ENCODE data around the gene CLEC17A.
"Not testable (repeated sequence)": the region's sequence is repeated elsewhere in the genome, so short reads cannot be mapped to it uniquely, and the experiment has no call there.

CLEC17A gene

GRCh38 chr19:14603990-14604387 is 21.1 kb downstream of the CLEC17A start:
- H3K27ac ChIP-seq: no peak overlapping the region
- TF ChIP-seq CTCF (IDR thresholded peaks at IDR 0.05) (no peak), ZFX (IDR thresholded peaks at IDR 0.05; ENCODE audit: borderline replicate concordance) (no peak)

- no peak overlapping the region for H3K27ac ChIP-seq
- TF ChIP-seq ZFX (IDR thresholded peaks at IDR 0.05; ENCODE audit: borderline replicate concordance): no peak
- TF ChIP-seq CTCF (IDR thresholded peaks at IDR 0.05): no peak
These were observed 23.7 kb downstream of the CLEC17A start for GRCh38 chr19:14606627-14607026.

DNA sequence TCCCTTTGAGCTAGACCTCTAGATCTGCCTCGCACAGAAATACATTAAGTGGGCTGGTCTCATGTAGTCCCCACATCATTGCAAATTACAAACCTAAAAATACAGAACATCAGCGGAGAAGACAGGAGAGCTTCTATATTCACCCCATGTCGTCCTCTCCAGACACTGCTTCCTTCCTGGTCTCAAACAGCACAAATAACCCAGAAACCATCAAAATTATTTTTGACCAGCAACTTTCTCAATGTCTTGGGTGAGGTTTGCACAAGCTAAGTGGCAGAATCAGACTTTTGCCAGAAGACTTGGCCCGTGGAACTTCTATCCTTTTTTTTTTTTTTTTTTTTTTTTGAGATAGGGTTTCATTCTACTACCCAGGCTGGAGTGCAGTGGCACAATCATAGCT is 28.2 kb downstream of the CLEC17A start:
- TF ChIP-seq ZFX (IDR thresholded peaks at IDR 0.05; ENCODE audit: borderline replicate concordance) (no peak), CTCF (IDR thresholded peaks at IDR 0.05) (no peak)
- H3K27ac ChIP-seq: no peak overlapping the region

DNA sequence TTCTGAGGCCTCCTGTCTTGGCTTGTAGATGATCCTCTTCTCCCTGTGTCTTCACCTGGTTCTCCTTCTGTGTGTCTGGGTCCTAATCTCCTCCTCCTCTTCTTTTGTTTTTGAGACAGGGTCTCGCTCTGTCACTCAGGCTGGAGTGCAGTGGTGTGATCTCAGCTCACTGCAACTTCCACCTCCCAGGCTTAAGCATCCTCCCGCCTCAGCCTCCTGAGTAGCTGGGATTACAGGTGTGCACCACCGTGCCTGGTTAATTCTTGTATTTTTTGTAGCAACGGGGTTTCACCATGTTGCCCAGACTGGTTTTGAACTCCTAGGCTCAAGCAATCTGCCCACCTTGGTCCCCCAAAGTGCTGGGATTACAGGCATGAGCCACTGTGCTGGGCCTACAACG is 29.4 kb downstream of the CLEC17A start:
- H3K27ac ChIP-seq: not testable (repeated sequence)

- no peak overlapping the region for H3K27ac ChIP-seq
These were observed 29.8 kb downstream of the CLEC17A start for GRCh38 chr19:14612657-14613056.

DNA sequence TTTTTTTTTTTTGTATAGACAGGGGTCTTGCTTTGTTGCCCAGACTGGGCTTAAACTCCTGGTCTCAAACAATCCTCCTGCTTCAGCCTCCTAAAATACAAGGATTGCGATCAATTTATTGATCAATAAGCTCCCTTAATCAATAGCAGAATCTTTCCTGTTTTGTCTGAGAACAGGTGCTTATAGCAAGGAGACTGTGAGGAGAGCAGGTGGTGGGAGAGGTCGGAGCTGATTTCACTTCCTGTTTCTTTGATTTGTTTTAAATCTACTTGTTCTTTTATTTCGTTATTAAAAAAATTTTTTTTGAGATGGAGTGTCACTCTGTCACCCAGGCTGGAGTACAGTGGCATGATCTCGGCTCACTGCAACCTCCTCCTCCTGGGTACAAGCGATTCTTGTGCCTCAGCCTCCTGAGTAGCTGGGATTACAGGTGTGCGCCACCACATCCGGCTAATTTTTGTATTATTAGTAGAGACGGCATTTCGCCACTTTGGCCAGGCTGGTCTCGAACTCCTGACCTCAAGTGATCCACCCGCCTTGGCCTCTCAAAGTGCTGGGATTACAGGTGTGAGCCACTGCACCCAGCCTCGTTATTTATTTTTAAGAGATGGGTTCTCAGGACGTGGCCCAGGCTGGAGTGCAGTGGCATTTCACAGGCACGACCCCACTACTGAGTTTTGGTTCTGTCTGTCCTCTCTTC is 30.7 kb downstream of the CLEC17A start:
- not testable (repeated sequence) for H3K27ac ChIP-seq

More at GRCh38 chr19:14612657-14613056, 29.8 kb downstream of the CLEC17A start:
- TF ChIP-seq ZFX (IDR thresholded peaks at IDR 0.05; ENCODE audit: borderline replicate concordance) (no peak), CTCF (IDR thresholded peaks at IDR 0.05) (no peak)

GRCh38 chr19:14614099-14614412 is 31.2 kb downstream of the CLEC17A start:
- TF ChIP-seq ZFX (IDR thresholded peaks at IDR 0.05; ENCODE audit: borderline replicate concordance) (no peak), CTCF (IDR thresholded peaks at IDR 0.05) (no peak)
- no peak overlapping the region for H3K27ac ChIP-seq

DNA sequence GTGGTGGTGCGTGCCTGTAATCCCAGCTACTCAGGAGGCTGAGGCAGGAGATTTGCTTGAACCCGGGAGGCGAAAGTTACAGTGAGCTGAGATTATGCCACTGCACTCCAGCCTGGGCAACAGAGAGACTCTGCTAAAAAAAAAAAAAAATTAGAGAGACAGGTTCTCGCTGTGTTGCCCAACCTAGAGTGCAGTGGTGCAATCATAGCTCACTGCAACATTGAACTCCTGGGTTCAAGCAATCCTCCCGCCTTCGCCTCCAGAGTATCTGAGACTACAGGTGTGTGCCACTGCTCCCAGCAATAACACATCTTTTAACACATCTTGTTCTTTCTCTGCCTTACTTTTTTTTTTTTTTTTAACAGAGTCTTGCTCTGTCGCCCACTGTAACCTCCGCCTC is 32.7 kb downstream of the CLEC17A start:
- no peak for TF ChIP-seq ZFX (IDR thresholded peaks at IDR 0.05; ENCODE audit: borderline replicate concordance)
- TF ChIP-seq CTCF (IDR thresholded peaks at IDR 0.05): no peak
- no peak overlapping the region for H3K27ac ChIP-seq

Measured in 22Rv1 (cell line).